Activated CD4-positive, alpha-beta T cell treated with anti-CD3 and anti-CD28 coated beads, Interleukin-2, amount 50 U/mL, for 1 hour (primary cell): ENCODE measurements around the gene GPR35.
"Not testable (repeated sequence)": the region's sequence is repeated elsewhere in the genome, so short reads cannot be mapped to it uniquely, and the experiment has no call there.

Source experiments
- DNase-seq: peaks from one replicate; pipeline ENCODE4 v3.0.0-alpha.2; 2020

Gene GPR35

GRCh38 chr2:240603846-240604245, 21.4 kb upstream of the GPR35 start:
- DNase-seq: no peak

- DNase-seq: no peak
These were observed 20.9 kb upstream of the GPR35 start for GRCh38 chr2:240604291-240604938.

DNA sequence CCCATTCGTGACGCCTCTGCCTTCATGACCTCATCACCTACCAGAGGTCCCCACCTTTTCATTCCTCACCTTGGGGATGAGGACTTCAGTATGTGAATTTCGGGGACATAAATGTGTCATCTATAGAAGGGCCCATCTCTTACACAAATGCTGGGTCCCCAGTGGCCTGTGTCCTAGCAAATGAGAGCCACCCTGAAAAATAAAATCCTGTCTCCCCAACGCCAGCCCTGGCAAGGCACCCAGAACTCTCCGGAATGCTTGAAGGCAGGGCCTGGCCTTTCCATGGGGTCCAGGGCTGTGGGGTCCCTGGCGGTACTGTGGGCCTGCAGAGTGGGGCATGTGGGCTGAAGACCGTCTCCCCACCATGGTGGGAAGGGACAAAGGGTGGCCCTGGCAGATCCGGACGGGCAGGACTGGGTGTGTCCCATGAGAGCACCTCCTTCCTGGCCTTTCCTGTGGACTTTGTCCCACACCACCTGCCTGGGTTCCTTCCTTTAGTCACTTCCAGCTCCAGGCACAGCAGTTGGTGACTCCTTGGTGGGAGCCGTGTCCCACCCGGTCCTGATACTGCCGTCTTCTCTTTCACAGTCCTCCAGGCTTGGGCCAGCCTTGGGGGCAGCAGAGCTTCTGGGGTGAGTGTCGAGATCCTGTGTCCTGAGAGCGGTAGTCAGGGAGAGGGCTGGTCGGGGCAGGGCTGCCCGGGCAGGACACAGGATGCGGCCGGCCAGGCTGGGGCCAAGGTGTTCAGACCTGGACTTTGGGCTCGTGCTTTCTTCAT, 20.2 kb upstream of the GPR35 start:
- no peak for DNase-seq

GRCh38 chr2:240605867-240606743, 19.2 kb upstream of the GPR35 start:
- no peak for DNase-seq

DNA sequence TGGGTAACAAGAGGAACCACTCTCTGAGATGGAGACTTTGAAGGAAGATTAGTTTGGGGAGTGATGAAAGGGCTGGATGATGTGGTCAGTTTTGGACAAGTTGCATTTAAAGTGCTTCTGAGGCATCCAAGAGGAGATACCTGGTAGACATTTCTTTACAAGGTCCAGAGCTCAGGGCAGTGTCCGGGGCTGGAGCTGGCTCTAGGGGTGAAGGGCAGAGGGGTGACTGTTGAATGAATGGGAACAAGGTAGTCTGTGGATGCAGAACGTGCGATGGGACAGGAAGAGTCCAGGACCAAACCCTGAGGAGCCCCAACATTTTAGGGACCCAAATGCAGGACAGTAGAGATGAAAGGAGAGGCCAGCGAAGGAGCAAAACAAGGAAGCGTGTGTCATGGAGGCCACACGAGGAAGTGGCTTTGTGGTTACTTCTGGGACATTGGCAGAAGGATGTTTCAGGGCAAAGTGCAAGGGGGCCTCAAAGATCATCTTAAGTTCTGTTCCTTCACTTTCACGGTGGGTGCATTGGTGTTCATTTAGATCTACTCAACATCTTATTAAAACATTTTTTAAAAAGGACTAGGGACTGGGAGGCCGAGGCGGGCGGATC, 13.6 kb upstream of the GPR35 start:
- no peak for DNase-seq

DNA sequence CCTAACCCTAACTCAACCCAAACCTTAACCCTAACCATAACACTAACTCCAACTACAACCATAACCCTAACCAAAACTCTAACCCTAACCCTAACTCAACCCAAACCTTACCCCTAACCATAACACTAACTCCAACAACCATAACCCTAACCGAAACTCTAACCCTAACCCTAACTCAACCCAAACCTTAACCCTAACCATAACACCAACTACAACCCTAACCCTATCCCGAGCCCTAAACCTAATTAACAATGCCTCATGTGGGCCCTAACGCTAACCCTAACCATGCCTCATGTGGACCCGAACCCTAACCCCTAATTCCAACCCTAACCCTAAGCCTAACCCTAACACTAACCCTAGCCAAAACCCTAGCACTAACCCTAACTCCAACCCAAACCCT, 11.5 kb upstream of the GPR35 start:
- DNase-seq: no peak

DNA sequence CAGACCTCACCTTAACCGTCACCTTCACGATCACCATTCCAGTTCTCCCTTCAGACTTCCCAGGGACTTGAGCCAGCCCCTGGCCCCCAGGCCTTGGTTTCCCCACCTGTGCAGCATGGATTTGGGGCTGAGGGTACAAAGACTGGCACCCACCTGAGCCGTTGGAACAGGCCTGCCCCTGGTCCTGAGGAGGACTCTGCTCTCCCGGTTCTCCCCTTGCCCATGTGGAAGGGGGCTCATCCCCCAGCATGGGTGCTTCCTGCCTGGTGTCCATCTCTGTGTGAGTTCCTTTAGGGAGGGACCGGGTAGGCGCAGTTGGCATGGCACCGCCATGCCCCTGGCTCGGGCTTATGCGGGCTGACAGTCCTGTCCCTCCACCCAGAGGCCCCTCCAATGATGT, 10.9 kb upstream of the GPR35 start:
- no peak for DNase-seq

DNA sequence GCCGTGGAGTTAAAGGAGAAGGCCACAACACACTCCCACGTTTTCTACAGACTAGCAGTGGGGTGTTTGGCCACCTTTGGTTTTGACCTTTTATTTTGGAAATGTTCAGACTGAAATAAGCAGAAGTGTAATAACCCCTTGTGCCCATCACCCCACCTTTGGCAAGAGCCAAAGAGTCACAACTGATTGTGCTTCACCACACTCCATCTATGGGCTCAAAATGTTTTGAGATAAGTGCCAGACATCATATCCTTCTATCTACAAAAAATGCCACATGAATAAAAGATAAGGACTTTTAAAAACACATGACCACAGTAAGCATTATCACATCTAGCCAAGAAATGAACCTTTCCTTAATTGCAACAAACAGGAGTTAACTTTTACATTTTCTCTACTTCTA, 9.9 kb upstream of the GPR35 start:
- DNase-seq: no peak

GRCh38 chr2:240615820-240616547, 9.3 kb upstream of the GPR35 start:
- no peak for DNase-seq

DNA sequence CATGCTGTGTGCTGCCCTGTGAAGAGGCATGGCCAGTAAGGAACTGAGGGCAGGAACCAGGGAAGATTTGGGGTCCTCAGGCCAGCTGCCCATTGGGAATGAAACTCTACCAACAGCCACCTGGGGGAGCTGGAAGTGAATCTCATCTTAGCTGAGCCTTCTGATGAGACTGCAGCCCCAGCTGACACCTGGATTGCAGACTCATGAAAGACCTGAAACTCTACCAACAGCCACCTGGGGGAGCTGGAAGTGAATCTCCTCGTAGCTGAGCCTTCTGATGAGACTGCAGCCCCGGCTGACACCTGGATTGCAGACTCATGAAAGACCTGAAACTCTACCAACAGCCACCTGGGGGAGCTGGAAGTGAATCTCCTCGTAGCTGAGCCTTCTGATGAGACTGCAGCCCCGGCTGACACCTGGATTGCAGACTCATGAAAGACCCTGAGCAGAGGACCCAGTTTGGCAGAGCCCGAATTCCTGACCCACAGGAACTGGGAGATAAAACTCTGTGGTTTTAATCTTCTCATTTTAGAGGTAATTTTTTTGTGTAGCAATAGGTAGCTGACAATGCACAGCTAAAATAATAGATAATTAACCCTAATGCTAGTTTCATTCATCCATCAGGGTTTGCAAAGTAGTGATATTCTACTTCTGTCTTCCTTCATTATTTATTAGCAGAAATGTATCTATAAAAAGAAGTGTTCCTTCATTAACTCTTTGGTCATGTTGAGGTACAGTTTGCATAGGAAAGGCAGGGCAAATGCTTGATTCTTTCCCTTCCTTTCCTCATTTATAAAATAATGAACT, 8.2 kb upstream of the GPR35 start:
- DNase-seq: not testable (repeated sequence)

- no peak for DNase-seq
These were observed 6.5 kb upstream of the GPR35 start for GRCh38 chr2:240618776-240619175.

DNA sequence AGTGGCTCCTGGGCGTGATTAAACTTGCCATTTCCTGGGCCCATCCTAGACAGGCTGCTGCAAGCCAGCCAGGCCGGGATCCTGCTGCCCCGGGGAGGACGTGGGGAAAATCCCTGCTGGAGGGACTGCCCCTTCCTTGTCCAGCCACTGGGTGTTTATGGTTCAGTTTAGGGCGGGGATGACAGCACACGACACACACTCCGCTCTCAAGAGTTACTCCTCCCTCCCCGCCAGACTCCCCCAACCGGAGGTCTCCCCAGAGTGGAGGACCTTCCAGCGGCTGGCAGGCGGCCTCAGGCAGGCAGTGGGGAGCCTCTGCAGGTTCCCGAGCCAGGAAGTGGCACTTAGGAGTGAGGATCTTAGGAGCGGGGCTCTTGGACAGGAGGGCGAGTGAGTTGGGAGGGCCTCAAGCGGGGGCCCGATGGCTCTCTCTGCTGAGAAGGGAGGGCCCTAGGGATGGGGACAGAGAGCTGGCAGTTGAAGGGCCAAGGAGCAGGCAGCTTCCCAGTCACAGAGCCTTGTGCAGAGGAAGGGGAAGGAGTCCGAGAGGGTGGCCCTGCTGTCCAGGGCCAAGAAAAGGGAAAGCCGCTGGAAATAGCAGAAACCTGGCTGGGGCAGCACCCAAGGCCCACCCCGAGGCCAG, 5.7 kb upstream of the GPR35 start:
- no peak for DNase-seq

GRCh38 chr2:240620149-240620731, 5.0 kb upstream of the GPR35 start:
- DNase-seq: no peak

GRCh38 chr2:240620859-240621258, 4.4 kb upstream of the GPR35 start:
- no peak for DNase-seq

GRCh38 chr2:240622060-240622411, 3.2 kb upstream of the GPR35 start:
- no peak for DNase-seq

DNA sequence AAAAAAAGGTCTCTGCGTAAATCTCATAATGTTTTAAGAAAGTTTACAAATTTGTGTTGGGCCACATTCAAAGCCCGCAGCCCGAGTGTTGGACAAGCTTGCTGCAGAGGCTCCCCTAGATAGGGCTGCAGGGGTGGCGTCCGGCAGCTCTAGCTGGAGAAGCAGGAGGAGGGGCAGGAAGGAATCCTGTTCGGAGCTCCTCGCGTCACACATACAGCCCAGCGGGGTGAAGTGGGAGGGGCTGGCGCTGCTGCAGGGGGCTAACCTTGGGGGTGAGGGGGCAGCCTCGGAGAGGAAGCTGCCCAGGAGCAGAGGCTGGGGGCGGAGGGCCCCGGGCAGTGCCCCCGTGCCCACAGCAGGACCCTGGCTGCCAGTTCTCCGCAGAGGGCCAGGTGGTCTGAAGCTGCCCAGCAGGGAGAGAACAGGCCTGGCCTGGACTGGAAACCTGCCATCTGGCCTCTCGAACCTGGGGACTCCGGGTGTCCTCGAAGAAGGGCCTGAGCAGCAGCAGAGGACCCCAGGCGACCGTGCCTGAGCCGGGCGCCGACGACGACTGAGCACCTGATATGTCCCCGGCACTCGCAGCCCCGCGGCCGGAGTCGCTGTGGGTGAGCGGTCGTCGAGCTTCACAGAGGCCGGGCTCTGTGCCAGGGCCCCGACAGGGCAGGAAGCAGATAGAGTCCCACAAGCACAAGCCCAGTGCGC, 2.6 kb upstream of the GPR35 start:
- DNase-seq: no peak

DNA sequence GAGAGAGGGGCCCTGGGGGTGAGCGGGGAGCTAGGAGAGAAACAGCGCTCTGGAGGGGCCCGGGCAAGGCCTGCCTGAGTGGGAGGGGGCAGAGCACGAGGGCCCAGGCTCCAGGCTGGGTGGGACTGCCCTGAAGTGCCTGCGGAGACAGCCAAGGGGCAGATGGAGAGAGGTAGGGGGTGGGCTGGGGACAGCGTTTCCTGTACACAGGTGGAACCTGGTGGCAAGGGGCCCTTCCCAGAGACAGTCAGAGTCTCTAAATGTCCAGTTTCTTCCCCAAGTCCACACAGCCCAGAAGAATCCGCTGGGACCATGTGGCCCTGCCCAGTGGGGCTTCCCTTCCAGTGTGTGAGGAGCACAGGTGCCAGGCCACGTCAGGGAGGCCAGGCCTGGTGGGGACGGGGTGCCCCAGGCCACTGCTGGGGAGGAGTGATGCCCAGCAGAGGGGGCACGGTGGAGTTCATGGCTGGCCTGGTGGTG, 1.7 kb upstream of the GPR35 start:
- DNase-seq: no peak

DNA sequence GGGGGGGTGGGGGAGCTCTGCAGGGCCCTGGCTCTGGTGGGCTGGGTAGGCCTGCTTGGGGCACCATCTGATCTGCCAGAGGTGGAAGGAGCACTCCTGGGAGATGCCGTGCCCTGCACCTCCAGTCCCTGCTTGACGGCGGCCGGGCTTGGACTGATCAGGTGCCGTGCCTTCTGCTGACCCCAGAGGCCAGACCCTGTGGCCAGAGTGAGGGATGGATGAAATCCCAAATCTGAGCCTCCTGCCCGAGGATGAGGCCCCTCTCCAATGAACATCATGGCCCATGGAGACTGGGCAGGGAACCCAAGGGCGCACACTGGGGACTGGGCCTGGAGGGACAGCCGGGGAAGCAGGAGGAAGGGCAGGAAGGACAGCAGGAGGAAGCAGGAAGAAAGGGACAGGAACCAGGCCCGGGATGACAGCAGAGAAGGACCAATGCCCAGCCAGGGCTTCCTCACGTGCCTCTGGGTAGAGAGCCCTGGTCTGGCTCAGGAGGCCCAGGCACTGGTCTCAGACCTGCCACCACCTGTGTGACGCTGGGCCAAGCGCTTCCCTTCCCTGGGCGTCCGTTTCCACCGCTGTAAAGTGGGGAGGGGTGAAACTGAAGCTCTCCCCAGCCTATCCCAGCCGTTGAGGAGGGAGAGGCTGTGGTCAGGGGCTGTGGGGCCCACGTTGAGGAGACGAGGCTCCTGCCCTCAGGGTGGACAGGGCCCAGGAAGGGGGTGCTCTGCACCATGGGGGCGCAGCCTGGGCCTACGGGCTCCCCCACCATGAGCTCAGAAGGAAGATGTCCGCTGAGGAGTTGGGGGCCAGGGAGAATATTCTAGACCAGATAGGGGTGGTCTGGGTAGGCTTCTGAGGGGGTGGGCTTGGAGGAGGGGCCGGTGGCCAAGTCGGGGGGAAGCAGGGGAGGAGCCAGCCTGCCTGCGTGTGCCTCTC, 1.0 kb upstream of the GPR35 start:
- DNase-seq: no peak
